ENCODE measurements around the gene SSNA1. TPM values are rescaled to one million over a fixed set of nuclear protein-coding genes. Genes with fewer than 3 reads are reported as not detected.
A peak's percentile ranks its signal among the peaks of the same experiment; 100 is the strongest.

Gene SSNA1
- total and polyA plus RNA-seq, 9 of the 15 experiments (the other 6 are each of a cell fraction or from before 2014, with no cell fraction given), result 1.9 to 130 (median 57.1) TPM

DNA sequence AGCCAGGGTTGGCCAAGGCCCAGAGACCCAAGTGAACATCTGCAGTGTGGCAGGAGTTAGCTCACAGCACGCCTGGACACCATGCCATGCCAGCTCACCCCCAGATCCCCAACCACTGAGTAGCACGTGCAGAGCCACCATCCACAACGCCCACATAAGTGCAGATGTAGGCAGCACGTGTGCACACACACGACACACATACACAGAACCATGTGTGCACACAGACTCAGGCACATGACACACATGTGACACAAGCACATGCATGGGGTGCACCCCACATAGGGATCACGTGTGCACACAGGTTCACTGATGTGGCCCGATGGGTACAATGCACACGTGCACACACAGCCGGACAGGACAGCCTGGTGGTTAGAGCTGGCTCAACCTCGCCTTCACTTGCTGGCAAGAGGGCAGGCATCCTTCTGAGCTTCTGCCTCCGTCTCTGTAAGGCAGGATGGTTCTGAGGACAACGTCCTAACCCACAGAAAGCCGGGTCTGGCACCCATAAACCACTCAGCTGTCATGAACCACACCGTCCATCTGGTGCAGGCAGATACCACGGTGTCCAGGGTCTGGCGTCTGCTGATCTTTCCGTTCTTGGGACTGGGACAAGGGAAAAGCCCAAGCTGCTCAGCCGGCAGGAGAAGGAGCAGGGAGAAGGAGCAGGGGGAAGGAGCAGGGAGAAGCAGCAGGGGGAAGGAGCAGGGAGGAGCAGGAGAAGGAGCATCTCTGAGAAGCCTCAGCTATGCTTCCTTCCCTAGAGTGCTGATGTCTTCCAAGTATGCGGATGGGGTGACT, 30.7 kb upstream of the SSNA1 start (continued):
- TF ChIP-seq ETS1 (conservative IDR thresholded peaks at IDR 0.05; ENCODE audit: control insufficient read depth, low read depth, low read length) (0 out of 2 replicates have a peak, but pooled peaks have one; percentile 26), SMARCA4 (IDR thresholded peaks at IDR 0.05) (0 out of 2 replicates have a peak, but pooled peaks have one; percentile 33), ZNF57 (CRISPR knock-in tag; IDR thresholded peaks at IDR 0.05) (no peak), IRF9 (tag; IDR thresholded peaks at IDR 0.05) (no peak), TRIM24 (IDR thresholded peaks at IDR 0.05) (no peak), NFIC (IDR thresholded peaks at IDR 0.05) (peak; percentile 26; the same call in 1 of the 2 replicates), RHOXF2B (CRISPR knock-in tag; conservative IDR thresholded peaks at IDR 0.05) (no peak), ZNF668 (CRISPR knock-in tag; IDR thresholded peaks at IDR 0.05) (no peak), TRIM28 (IDR thresholded peaks at IDR 0.05) (no peak), SNAPC5 (CRISPR knock-in tag; IDR thresholded peaks at IDR 0.05) (no peak), PTRF (tag; IDR thresholded peaks at IDR 0.05) (no peak), CBFB (CRISPR knock-in tag; IDR thresholded peaks at IDR 0.05) (peak; percentile 86), ARNT (IDR thresholded peaks at IDR 0.05) (no peak), RAD51 (IDR thresholded peaks at IDR 0.05; ENCODE audit: borderline replicate concordance, low read depth) (0 out of 2 replicates have a peak, but pooled peaks have one; percentile 25), ETS2 (tag; IDR thresholded peaks at IDR 0.05; ENCODE audit: borderline replicate concordance, poor library complexity, severe bottlenecking) (no peak)
- TF ChIP-seq, protein P1, sequence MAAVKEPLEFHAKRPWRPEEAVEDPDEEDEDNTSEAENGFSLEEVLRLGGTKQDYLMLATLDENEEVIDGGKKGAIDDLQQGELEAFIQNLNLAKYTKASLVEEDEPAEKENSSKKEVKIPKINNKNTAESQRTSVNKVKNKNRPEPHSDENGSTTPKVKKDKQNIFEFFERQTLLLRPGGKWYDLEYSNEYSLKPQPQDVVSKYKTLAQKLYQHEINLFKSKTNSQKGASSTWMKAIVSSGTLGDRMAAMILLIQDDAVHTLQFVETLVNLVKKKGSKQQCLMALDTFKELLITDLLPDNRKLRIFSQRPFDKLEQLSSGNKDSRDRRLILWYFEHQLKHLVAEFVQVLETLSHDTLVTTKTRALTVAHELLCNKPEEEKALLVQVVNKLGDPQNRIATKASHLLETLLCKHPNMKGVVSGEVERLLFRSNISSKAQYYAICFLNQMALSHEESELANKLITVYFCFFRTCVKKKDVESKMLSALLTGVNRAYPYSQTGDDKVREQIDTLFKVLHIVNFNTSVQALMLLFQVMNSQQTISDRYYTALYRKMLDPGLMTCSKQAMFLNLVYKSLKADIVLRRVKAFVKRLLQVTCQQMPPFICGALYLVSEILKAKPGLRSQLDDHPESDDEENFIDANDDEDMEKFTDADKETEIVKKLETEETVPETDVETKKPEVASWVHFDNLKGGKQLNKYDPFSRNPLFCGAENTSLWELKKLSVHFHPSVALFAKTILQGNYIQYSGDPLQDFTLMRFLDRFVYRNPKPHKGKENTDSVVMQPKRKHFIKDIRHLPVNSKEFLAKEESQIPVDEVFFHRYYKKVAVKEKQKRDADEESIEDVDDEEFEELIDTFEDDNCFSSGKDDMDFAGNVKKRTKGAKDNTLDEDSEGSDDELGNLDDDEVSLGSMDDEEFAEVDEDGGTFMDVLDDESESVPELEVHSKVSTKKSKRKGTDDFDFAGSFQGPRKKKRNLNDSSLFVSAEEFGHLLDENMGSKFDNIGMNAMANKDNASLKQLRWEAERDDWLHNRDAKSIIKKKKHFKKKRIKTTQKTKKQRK (IDR thresholded peaks at IDR 0.05; ENCODE audit: borderline replicate concordance, low read depth, low read length), result no peak
- TF ChIP-seq, protein P2, sequence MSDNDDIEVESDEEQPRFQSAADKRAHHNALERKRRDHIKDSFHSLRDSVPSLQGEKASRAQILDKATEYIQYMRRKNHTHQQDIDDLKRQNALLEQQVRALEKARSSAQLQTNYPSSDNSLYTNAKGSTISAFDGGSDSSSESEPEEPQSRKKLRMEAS (CRISPR knock-in tag; IDR thresholded peaks at IDR 0.05), result peak; percentile 96
- TF ChIP-seq, protein P3, sequence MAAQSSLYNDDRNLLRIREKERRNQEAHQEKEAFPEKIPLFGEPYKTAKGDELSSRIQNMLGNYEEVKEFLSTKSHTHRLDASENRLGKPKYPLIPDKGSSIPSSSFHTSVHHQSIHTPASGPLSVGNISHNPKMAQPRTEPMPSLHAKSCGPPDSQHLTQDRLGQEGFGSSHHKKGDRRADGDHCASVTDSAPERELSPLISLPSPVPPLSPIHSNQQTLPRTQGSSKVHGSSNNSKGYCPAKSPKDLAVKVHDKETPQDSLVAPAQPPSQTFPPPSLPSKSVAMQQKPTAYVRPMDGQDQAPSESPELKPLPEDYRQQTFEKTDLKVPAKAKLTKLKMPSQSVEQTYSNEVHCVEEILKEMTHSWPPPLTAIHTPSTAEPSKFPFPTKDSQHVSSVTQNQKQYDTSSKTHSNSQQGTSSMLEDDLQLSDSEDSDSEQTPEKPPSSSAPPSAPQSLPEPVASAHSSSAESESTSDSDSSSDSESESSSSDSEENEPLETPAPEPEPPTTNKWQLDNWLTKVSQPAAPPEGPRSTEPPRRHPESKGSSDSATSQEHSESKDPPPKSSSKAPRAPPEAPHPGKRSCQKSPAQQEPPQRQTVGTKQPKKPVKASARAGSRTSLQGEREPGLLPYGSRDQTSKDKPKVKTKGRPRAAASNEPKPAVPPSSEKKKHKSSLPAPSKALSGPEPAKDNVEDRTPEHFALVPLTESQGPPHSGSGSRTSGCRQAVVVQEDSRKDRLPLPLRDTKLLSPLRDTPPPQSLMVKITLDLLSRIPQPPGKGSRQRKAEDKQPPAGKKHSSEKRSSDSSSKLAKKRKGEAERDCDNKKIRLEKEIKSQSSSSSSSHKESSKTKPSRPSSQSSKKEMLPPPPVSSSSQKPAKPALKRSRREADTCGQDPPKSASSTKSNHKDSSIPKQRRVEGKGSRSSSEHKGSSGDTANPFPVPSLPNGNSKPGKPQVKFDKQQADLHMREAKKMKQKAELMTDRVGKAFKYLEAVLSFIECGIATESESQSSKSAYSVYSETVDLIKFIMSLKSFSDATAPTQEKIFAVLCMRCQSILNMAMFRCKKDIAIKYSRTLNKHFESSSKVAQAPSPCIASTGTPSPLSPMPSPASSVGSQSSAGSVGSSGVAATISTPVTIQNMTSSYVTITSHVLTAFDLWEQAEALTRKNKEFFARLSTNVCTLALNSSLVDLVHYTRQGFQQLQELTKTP (IDR thresholded peaks at IDR 0.05; ENCODE audit: low read depth in 1 of 2, partially characterized antibody in 2 of 2), result no peak
